PFSK-1 (cell line): ENCODE data around the gene DNAAF9.

Experiments used
- FOXP2 ChIP-seq: optimal IDR thresholded peaks from 2 replicates; pipeline ENCODE3; 2011; ENCODE audit warnings: borderline replicate concordance, control low read depth, inconsistent platforms; ENCODE audit not compliant: insufficient read depth; ENCODE audit errors: extremely low read length, extremely low read depth
- POLR2AphosphoS5 ChIP-seq: IDR thresholded peaks from 2 replicates; pipeline ENCODE4 v1.6.1; 2012; ENCODE audit warnings: low read depth, mild to moderate bottlenecking, control low read depth, low read length, moderate library complexity
- TAF1 ChIP-seq: IDR thresholded peaks from 2 replicates; pipeline ENCODE4 v1.6.1; 2012; ENCODE audit warnings: low read length, control low read depth, borderline replicate concordance; ENCODE audit not compliant: insufficient read depth
- TF ChIP-seq, protein P1 (sequence below), 2 experiments: IDR thresholded peaks; 2 replicates each; pipeline versions ENCODE4 v1.6.1 to v1.8.0; 2011 to 2012; ENCODE audit warnings: low read depth in 2 of 2, low read length in 2 of 2, control low read depth in 1 of 2, inconsistent platforms in 1 of 2, mild to moderate bottlenecking in 1 of 2, moderate library complexity in 1 of 2; ENCODE audit not compliant: insufficient read depth in 1 of 2

DNA sequence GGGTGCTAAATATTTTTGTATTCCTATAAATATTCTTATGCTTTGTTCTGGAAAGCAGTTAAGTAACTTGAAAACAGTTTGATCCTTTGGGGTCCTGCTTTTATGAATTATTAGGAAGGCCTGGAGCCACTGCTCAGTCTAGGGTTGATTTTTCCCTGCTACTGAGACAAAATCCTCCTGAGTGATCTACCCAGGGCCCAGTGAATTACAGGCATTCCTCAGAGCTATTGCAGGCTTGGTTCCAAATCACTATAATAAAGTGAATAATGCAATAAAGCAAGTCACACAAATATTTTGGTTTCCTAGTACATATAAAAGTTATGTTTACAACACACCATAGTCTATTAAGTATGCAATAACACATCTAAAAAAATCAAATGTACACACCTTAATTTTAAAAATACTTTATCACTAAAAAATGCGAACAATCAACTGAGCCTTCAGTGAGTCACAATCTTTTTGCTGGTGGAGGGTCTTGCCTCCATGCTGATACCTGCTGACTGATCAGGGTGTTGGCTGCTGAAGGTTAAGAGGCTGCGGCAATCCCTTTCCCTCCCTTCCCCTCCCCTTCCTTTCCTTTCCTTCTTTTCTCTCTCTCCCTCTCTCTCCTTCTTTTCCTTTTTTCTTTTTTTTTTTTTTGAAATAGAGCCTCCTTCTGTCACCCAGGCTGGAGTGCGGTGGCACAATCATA lies 43.0 kb downstream of the DNAAF9 start:
- TF ChIP-seq, protein P1, sequence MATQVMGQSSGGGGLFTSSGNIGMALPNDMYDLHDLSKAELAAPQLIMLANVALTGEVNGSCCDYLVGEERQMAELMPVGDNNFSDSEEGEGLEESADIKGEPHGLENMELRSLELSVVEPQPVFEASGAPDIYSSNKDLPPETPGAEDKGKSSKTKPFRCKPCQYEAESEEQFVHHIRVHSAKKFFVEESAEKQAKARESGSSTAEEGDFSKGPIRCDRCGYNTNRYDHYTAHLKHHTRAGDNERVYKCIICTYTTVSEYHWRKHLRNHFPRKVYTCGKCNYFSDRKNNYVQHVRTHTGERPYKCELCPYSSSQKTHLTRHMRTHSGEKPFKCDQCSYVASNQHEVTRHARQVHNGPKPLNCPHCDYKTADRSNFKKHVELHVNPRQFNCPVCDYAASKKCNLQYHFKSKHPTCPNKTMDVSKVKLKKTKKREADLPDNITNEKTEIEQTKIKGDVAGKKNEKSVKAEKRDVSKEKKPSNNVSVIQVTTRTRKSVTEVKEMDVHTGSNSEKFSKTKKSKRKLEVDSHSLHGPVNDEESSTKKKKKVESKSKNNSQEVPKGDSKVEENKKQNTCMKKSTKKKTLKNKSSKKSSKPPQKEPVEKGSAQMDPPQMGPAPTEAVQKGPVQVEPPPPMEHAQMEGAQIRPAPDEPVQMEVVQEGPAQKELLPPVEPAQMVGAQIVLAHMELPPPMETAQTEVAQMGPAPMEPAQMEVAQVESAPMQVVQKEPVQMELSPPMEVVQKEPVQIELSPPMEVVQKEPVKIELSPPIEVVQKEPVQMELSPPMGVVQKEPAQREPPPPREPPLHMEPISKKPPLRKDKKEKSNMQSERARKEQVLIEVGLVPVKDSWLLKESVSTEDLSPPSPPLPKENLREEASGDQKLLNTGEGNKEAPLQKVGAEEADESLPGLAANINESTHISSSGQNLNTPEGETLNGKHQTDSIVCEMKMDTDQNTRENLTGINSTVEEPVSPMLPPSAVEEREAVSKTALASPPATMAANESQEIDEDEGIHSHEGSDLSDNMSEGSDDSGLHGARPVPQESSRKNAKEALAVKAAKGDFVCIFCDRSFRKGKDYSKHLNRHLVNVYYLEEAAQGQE (IDR thresholded peaks at IDR 0.05; ENCODE audit: insufficient read depth in 1 of 2, low read depth in 2 of 2, low read length in 2 of 2): no peak
- TF ChIP-seq POLR2AphosphoS5 (no peak), FOXP2 (no peak), TAF1 (no peak)
